Measurements from ENCODE around the gene NUP98.

GRCh38 chr11:3817181-3817800, 19.9 kb upstream of the NUP98 start:
- TF ChIP-seq EZH2 (conservative IDR thresholded peaks at IDR 0.05; ENCODE audit: low read depth, low read length): no peak
- TF ChIP-seq, protein P1, sequence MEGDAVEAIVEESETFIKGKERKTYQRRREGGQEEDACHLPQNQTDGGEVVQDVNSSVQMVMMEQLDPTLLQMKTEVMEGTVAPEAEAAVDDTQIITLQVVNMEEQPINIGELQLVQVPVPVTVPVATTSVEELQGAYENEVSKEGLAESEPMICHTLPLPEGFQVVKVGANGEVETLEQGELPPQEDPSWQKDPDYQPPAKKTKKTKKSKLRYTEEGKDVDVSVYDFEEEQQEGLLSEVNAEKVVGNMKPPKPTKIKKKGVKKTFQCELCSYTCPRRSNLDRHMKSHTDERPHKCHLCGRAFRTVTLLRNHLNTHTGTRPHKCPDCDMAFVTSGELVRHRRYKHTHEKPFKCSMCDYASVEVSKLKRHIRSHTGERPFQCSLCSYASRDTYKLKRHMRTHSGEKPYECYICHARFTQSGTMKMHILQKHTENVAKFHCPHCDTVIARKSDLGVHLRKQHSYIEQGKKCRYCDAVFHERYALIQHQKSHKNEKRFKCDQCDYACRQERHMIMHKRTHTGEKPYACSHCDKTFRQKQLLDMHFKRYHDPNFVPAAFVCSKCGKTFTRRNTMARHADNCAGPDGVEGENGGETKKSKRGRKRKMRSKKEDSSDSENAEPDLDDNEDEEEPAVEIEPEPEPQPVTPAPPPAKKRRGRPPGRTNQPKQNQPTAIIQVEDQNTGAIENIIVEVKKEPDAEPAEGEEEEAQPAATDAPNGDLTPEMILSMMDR (CRISPR knock-in tag; IDR thresholded peaks at IDR 0.05): no peak
- no peak for TF ChIP-seq ZNF331 (CRISPR knock-in tag; IDR thresholded peaks at IDR 0.05)
- TF ChIP-seq, protein P2, sequence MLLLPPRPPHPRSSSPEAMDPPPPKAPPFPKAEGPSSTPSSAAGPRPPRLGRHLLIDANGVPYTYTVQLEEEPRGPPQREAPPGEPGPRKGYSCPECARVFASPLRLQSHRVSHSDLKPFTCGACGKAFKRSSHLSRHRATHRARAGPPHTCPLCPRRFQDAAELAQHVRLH (CRISPR knock-in tag; IDR thresholded peaks at IDR 0.05; ENCODE audit: borderline replicate concordance, low read depth): no peak
- TF ChIP-seq KDM6A (CRISPR knock-in tag; IDR thresholded peaks at IDR 0.05; ENCODE audit: low read depth): no peak
- no peak for TF ChIP-seq PRDM15 (CRISPR knock-in tag; IDR thresholded peaks at IDR 0.05)
- TF ChIP-seq ELF4 (CRISPR knock-in tag; IDR thresholded peaks at IDR 0.05; ENCODE audit: borderline replicate concordance): no peak
- TF ChIP-seq POLR2AphosphoS5 (IDR thresholded peaks at IDR 0.05; ENCODE audit: low read depth, low read length): no peak
- TF ChIP-seq, protein P3, sequence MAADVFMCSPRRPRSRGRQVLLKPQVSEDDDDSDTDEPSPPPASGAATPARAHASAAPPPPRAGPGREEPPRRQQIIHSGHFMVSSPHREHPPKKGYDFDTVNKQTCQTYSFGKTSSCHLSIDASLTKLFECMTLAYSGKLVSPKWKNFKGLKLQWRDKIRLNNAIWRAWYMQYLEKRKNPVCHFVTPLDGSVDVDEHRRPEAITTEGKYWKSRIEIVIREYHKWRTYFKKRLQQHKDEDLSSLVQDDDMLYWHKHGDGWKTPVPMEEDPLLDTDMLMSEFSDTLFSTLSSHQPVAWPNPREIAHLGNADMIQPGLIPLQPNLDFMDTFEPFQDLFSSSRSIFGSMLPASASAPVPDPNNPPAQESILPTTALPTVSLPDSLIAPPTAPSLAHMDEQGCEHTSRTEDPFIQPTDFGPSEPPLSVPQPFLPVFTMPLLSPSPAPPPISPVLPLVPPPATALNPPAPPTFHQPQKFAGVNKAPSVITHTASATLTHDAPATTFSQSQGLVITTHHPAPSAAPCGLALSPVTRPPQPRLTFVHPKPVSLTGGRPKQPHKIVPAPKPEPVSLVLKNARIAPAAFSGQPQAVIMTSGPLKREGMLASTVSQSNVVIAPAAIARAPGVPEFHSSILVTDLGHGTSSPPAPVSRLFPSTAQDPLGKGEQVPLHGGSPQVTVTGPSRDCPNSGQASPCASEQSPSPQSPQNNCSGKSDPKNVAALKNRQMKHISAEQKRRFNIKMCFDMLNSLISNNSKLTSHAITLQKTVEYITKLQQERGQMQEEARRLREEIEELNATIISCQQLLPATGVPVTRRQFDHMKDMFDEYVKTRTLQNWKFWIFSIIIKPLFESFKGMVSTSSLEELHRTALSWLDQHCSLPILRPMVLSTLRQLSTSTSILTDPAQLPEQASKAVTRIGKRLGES (CRISPR knock-in tag; IDR thresholded peaks at IDR 0.05; ENCODE audit: borderline replicate concordance): no peak
- no peak for TF ChIP-seq TCF12 (IDR thresholded peaks at IDR 0.05)
- no peak for TF ChIP-seq TCF12 (CRISPR knock-in tag; IDR thresholded peaks at IDR 0.05)
- no peak for TF ChIP-seq POLR2A (IDR thresholded peaks at IDR 0.05; ENCODE audit: insufficient read depth in 1 of 2, low read depth in 2 of 2, low read length in 2 of 2)
- TF ChIP-seq PCBP1 (IDR thresholded peaks at IDR 0.05; ENCODE audit: borderline replicate concordance, low read depth, low read length): no peak
